ENCODE measurements around the gene HSPA5.

GRCh38 chr9:125241863-125242739, 958 bp upstream of the HSPA5 start:
- TF ChIP-seq ZNF707 (tag by site-specific recombination; IDR thresholded peaks at IDR 0.05), result no peak
- TF ChIP-seq CTCF (tag by site-specific recombination; IDR thresholded peaks at IDR 0.05), result no peak
- TF ChIP-seq ZNF398 (tag by site-specific recombination; IDR thresholded peaks at IDR 0.05), result no peak
- TF ChIP-seq SP2 (tag by site-specific recombination; IDR thresholded peaks at IDR 0.05), result no peak
- TF ChIP-seq KLF8 (tag by site-specific recombination; IDR thresholded peaks at IDR 0.05), result no peak
- no peak for TF ChIP-seq ZNF530 (tag by site-specific recombination; IDR thresholded peaks at IDR 0.05; ENCODE audit: low read depth)
- no peak for TF ChIP-seq ZNF114 (tag by site-specific recombination; IDR thresholded peaks at IDR 0.05)
- TF ChIP-seq ZNF580 (tag by site-specific recombination; IDR thresholded peaks at IDR 0.05), result no peak
- no peak for TF ChIP-seq PBX3 (CRISPR knock-in tag; IDR thresholded peaks at IDR 0.05)
- TF ChIP-seq PRDM6 (tag by site-specific recombination; IDR thresholded peaks at IDR 0.05), result no peak
- TF ChIP-seq ATF2 (tag by site-specific recombination; IDR thresholded peaks at IDR 0.05; ENCODE audit: low read depth), result no peak
- no peak for TF ChIP-seq YY1 (tag by site-specific recombination; IDR thresholded peaks at IDR 0.05)

All from HEK293 (cell line).